DND-41 (cell line): ENCODE measurements around the gene HVCN1.

Source experiments
- ATAC-seq: fragments of 200-7000 bp; cut with Tn5 transposase; 3 replicates; pipeline ENCODE4 v1.9.1; 2021; ENCODE audit warnings: low read depth; ENCODE audit not compliant: insufficient read depth
- DNase-seq: peaks from one replicate; pipeline ENCODE4 v3.0.0-alpha.2; 2020
- H2AFZ ChIP-seq: 2 replicates; pipeline ENCODE4 v1.6.0; 2012; ENCODE audit warnings: low read depth, low read length
- H3K27ac ChIP-seq: 2 replicates; pipeline ENCODE4 v1.5.1; 2012; ENCODE audit warnings: low read length, inconsistent platforms
- H3K27me3 ChIP-seq: fragments of 200-600 bp; sonication (generic); 2 replicates; pipeline ENCODE4 v1.6.0; 2012; ENCODE audit warnings: low read length, mild to moderate bottlenecking, inconsistent platforms; ENCODE audit not compliant: insufficient read depth, poor library complexity
- H3K36me3 ChIP-seq: 2 replicates; pipeline ENCODE4 v1.5.1; 2012; ENCODE audit warnings: low read length, inconsistent platforms; ENCODE audit not compliant: insufficient read depth
- H3K4me1 ChIP-seq: 2 replicates; pipeline ENCODE4 v1.5.1; 2012; ENCODE audit warnings: mild to moderate bottlenecking, low read length; ENCODE audit not compliant: insufficient read depth
- H3K4me2 ChIP-seq: 2 replicates; pipeline ENCODE4 v1.6.0; 2012; ENCODE audit warnings: mild to moderate bottlenecking, moderate library complexity, low read length, inconsistent platforms; ENCODE audit not compliant: insufficient read depth
- H3K4me3 ChIP-seq, 2 experiments: fragments of 200-600 bp in 1 of 2; shearing (Covaris generic) in 1 of 2; 2 replicates each; pipeline ENCODE4 v1.5.1; 2012 to 2016; ENCODE audit warnings: inconsistent platforms in 2 of 2, low read length in 2 of 2, mild to moderate bottlenecking in 2 of 2, low read depth in 1 of 2, moderate library complexity in 1 of 2
- H3K79me2 ChIP-seq: 2 replicates; pipeline ENCODE4 v1.6.0; 2012; ENCODE audit warnings: low read length, inconsistent platforms; ENCODE audit not compliant: insufficient read depth
- H3K9ac ChIP-seq: 2 replicates; pipeline ENCODE4 v1.6.0; 2012; ENCODE audit warnings: low read depth, mild to moderate bottlenecking, inconsistent platforms, low read length, moderate library complexity
- H3K9me3 ChIP-seq: 2 replicates; pipeline ENCODE4 v1.5.1; 2012; ENCODE audit warnings: low read length, moderate library complexity, mild to moderate bottlenecking, inconsistent platforms; ENCODE audit not compliant: insufficient read depth, severe bottlenecking
- H4K20me1 ChIP-seq: 2 replicates; pipeline ENCODE4 v1.6.0; 2012; ENCODE audit warnings: low read length; ENCODE audit not compliant: insufficient read depth
- CTCF ChIP-seq: IDR thresholded peaks from 2 replicates; pipeline ENCODE4 v1.5.1; 2012; ENCODE audit warnings: borderline replicate concordance, low read length, moderate library complexity, mild to moderate bottlenecking; ENCODE audit not compliant: poor library complexity, severe bottlenecking; ENCODE audit errors: extremely low read depth
- EZH2 ChIP-seq: IDR thresholded peaks from 3 replicates; pipeline ENCODE4 v1.6.1; 2012; ENCODE audit warnings: borderline replicate concordance, low read depth, mild to moderate bottlenecking, moderate library complexity, low read length, inconsistent platforms; ENCODE audit not compliant: severe bottlenecking

HVCN1 gene

GRCh38 chr12:110636516-110636915, 52.4 kb downstream of the HVCN1 start:
- no peak overlapping the region for H2AFZ ChIP-seq
- DNase-seq: no peak
- ATAC-seq: no peak
- no peak overlapping the region for H3K27ac ChIP-seq
- TF ChIP-seq EZH2 (no peak), CTCF (no peak)
- H3K4me1 ChIP-seq: no peaks in the 10 kb centered on the region
- no peaks in the 10 kb centered on the region for H4K20me1 ChIP-seq
- no peak overlapping the region for H3K9ac ChIP-seq
- no peak overlapping the region for H3K4me3 ChIP-seq
- H3K27me3 ChIP-seq: no peaks in the 10 kb centered on the region
- no peaks in the 10 kb centered on the region for H3K79me2 ChIP-seq
- no peaks in the 10 kb centered on the region for H3K36me3 ChIP-seq
- H3K9me3 ChIP-seq: no peaks in the 10 kb centered on the region
- no peak overlapping the region for H3K4me2 ChIP-seq

DNA sequence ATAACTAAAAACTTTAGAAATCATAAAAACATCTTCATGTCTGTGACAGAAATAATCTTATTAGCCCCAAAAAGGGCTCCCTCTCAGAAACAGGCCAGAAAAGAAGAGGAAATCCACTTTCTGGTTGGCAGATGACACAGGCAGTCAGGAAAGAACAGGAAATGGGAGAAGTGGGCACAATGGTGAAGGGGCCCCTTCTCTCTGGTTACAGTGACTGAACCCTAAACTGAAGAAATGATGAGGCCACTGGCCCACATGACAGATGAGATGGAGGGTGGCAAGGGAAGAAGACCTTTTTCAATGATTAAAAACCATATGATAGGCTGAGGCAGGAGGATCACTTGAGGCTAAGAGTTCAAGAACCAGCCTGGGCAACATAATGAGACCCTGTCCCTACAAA, 53.9 kb downstream of the HVCN1 start:
- H2AFZ ChIP-seq: no peak overlapping the region
- no peak overlapping the region for H3K9ac ChIP-seq
- no peaks in the 10 kb centered on the region for H3K9me3 ChIP-seq
- H4K20me1 ChIP-seq: no peaks in the 10 kb centered on the region
- DNase-seq: no peak
- ATAC-seq: no peak
- H3K4me3 ChIP-seq: no peak overlapping the region
- TF ChIP-seq EZH2 (no peak), CTCF (no peak)
- H3K27ac ChIP-seq: no peak overlapping the region
- no peaks in the 10 kb centered on the region for H3K36me3 ChIP-seq
- no peaks in the 10 kb centered on the region for H3K27me3 ChIP-seq
- H3K4me2 ChIP-seq: no peak overlapping the region
- no peaks in the 10 kb centered on the region for H3K4me1 ChIP-seq
- H3K79me2 ChIP-seq: no peaks in the 10 kb centered on the region

- Histone ChIP-seq H3K27ac (no peak overlapping the region), H3K4me2 (no peak overlapping the region), H3K4me3 (no peak overlapping the region), H3K27me3 (no peaks in the 10 kb centered on the region), H3K36me3 (no peaks in the 10 kb centered on the region), H2AFZ (no peak overlapping the region), H3K79me2 (no peaks in the 10 kb centered on the region), H3K9ac (no peak overlapping the region), H3K4me1 (no peaks in the 10 kb centered on the region), H4K20me1 (no peaks in the 10 kb centered on the region), H3K9me3 (no peaks in the 10 kb centered on the region)
- ATAC-seq: no peak
- DNase-seq: no peak
- no peak for TF ChIP-seq EZH2
- TF ChIP-seq CTCF: no peak
These were observed 61.3 kb downstream of the HVCN1 start for GRCh38 chr12:110627500-110628195.
